Measurements from ENCODE around the gene MCM3.

Gene MCM3

DNA sequence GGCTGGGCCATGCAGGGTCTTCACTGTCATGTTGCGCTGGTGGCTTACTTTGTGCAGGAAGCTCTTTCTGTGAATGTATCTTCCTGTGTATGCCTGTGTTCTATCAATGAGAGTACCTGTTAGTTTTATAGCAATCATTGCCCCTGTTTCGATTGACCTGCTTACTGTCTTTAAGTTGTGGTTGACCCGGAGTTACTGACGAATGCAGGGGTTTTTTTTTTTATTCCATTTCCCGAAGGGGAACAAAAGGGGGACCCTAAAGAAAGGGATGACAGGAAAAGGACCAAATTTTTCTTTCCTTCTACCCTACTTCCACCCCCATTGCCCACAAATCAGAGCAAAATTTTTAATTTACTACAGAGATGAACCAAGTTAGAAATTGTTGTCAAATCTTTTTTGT lies 40.1 kb downstream of the MCM3 start, which contains the start of gene IL17F:
TSS of gene IL17F (minus strand) at position 101 of the 400 bp plus-strand sequence. CDS start at position 30, 71 bp downstream.
- DNase-seq, result no peak

DNA sequence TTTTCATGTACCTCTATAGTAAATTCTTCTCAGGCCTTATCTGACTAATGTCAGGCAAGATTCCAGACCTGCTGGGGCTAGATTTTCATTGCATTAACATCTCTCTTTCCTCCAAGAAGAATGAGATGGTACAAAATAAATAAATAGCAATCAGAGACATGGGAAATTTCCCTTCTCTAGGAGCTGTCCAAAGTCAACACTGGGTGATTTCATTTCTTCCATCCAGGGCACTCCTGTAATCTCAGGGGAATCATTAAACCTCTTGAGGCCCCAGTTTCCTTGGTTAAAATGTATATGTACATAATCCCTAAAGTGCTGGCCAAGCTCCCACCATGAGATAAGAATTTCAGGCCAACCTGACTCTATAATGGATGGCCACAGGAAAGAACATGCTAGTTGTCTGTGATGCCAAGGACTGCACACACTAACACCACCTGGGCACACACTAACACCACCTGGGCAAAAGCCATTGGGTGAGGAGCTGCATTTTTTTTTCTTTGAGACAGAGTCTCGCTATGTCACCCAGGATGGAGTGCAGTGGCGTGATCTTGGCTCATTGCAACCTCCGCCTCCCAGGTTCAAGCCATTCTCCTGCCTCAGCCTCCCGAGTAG lies 41.2 kb downstream of the MCM3 start:
- DNase-seq, result no peak

DNA sequence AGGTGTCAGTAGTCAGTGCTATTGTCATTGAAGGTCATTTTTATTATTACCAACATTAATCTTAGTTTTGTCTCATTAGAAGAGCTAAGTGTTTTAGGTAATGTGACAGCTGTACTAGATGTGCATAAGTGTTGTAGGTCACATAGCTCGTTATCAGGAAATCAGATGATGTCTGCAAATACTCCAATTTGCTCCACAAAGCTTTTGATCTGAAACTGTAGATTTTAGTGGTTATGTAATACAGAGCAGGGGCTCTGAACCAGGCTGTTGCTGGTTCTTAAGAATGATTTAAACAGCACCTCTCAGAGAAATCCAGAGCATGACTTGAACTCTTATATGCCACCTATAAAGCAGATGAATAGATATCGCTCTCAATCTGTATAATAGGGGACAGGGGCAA lies 42.7 kb downstream of the MCM3 start:
- DNase-seq, result no peak

DNA sequence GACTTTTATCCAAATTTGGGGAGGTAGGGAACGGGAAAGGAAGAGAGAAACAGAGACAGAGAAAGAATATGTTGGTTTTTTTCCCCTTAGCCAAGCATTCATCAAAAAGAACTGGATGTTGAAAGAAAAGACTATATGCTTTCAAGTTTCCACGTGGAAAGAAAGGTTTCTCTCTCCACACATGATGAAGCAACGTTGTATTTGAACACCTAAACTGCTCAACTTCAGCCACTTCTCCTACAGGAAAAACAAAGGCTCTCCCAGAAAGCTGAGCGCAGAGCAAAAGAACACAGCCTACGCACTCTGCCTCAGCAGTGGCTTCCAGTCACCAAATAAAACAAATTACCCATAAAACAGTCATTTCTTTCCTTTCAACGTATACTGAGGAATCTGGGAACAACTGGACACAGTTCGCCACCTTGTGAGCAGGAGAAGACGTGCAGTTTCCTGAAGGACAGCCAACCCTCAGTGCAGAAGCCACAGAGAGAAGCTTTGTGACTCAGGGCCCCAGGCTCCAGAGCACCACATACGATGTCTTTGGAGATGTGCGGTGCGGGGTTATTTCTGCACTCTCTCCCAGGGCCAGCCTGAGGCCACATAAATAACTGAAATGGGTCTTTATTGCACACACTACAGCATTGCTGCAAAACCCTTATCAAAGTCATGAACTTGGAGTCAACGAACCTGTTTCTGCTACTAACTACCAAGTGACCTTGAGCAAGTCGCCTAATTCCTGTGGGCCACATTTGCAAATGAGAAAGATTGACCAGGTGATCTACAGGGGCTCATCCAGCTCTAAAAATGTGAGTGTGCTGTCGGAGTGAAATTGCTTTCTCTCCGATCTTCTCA lies 50.3 kb downstream of the MCM3 start:
- no peak for DNase-seq

DNA sequence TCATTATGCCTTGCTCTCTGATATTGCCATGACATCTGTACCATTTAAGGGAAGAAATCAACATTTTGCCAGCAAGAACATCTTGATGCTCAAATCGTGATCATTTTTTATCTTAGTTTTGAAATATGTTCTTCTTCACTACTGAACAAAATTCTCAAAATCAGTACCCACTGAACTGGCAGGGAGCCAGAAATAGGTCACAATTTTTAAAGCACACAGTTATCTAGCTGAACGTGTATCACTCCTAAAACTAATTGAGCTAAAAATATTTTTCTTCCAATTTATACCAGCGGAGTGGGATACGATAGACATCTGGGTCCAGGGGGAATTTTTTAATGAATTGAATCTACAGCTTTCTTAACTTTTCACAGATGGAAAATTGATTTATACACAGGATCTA lies 51.5 kb downstream of the MCM3 start:
- DNase-seq, result no peak

DNA sequence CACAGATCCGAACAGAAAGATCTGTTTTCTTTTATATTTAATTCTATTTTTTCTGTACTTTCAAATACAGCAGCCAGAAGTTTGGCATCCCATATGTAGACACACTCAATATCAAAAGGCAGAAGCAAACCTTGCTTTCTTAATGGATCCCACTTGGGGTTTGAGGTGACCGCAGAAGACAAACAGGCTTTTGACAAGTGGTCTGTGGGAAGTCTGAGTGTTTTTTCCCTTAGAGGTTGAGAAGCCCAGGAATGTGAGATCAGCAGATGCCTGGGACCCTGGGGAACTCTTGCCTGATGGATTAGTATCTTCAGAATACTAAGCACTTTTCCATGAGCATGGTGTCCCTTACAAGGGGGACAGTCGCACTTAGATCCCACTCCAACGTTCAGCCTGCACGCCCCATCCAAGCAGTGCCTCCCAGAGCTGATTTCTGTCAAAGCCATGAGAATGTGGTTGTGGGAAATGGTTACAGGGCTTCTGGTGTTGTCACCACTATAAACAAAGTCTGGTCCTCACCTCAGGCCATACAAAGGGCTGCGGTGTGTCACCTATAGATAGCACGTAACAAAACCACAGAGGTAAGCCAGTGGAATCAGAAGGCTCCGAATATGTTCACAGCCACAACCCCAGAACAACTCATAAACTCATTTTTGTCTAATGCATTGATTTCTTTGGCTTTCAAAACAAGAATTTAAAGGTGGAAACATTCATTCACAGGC lies 53.0 kb downstream of the MCM3 start:
- DNase-seq, result no peak

DNA sequence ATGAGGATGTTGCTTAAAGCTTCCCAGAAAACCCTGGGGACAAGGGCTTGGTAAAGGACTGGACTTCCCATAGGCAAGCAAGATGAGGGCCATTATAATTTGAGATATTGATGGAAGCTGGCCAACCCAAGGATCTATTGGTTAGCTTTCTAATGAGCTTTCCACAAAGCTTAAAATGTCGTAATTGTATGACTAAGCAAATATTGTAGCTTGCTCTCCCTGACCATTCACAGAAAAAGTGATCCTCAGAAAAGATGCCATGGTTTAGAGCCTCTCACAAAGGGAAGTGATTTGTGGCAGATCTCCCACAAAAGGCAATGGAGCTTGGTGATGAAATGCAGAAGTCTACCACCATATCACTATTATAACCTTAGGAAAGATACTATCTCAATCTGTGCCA lies 53.9 kb downstream of the MCM3 start:
- no peak for DNase-seq

DNA sequence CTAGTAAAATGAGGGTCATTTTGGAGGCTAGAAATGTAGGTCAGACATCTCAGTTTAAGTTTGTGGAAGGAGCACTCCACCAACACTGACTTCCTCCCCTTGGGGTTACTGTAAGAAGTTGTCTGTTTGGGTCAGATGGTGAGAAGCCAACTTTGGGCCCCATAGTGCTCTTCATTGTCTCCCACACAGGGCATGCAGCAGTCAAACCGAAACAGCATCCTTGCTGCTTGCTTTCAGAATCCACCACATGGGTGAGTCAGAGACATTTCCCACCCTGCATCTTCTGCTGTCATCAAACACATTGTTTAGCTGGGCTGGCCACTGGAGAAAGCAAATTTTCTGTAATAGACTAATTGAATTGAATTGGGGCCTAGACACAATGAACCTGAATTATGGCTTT lies 57.0 kb downstream of the MCM3 start:
- no peak for DNase-seq

DNA sequence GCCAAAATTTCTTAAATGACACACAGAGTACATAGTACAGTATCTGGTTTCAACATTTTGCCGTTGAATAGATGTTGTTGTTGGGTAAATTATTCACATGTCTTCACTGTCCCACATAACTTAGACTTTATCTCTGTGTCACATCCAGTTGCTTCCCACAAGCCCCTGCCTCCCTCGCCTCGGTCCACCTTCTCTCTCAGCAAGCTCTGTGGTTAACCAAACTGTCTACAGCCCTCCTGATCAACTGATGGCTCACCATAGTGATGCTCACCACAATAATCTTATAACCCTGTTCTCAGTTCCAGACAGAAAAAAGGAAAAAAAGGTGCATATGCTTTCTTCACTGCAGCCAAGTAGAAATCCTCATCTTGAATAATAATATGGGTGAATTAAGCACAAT lies 63.2 kb downstream of the MCM3 start:
- no peak for DNase-seq

DNA sequence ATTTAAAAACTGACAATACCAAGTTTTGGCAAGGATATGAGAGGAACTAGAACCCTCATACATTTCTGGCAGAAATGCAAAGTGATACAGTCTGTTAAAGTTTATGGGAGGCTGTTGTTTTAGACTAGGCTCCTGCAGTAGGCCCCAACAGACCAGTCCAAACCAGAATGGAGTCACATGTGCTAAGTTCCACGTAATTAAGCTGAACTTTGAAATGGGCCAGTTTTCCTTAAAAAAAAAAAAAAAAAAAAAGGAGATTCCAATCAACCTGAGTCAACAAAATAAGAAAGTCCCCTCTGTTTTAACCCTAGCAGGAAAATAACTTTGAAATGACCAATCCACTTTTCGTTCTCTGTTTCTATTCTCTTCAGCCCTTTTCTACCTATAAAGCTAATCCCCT lies 66.8 kb downstream of the MCM3 start:
- DNase-seq, result no peak

DNA sequence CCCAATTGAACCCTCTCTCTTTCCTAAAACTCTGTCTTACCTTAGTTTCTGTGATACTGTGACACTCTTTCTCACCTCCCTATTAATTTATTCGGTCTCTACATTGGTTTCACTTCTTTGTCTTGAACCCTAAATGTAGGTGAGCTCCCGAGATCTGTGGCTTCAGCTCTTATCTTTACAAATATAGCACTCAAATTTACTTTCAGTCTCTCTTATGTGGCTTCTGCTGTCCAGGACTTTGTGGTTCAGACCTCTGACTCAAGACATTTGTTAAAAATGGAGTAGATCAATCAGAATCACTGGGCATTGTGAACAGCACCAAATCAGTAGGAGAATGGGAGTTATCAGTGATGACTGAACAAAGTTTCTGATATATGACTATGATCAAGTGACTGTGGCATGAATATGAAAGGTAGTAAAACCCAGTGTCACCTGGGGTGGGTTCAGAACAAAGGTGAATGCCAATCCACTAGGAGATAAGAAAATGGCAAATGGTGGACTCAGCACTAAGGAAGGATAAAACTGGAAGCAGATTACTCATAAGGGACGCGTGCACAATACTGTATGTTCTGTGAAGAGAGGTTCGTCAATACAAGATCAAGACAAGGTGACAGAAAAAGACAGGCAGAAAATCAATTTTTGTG lies 67.5 kb downstream of the MCM3 start:
- no peak for DNase-seq

DNA sequence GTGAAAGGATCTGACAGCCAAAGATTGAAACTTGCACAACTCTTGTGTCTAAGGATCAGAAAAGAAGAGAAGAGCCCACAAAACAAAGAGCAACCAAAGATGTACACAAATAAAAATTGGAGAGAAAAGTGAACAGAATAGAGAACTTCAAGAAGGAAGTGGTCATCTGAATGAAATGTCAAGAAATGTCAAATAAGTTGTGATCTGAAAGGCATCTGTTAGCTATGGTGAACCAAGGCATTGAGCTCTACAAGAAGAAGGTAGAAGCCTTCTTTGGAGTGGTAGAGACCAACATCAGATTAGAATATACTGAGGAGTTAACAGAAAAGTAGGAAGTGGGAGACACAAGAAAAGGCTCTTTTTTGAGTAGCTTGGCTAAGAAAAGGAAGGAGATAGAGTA lies 68.8 kb downstream of the MCM3 start:
- no peak for DNase-seq

Measured in NCI-H1436 (cell line).